SU-DHL-6 (cell line): ENCODE results near the gene PSMC4.

Source experiments
- H2AFZ ChIP-seq: fragments of 200-600 bp; sonication (generic); 2 replicates; pipeline ENCODE4 v1.6.1; 2014; ENCODE audit warnings: low read depth, mild to moderate bottlenecking, moderate library complexity, mixed read lengths, antibody characterized with exemption, low read length; ENCODE audit not compliant: severe bottlenecking
- H3F3A ChIP-seq: fragments of 200-600 bp; shearing (Covaris generic); 2 replicates; pipeline ENCODE4 v1.6.0; 2016; ENCODE audit warnings: antibody characterized with exemption, mild to moderate bottlenecking; ENCODE audit not compliant: insufficient read depth
- H3K27ac ChIP-seq: fragments of 200-600 bp; sonication (generic); 2 replicates; pipeline ENCODE4 v1.5.1; 2016; ENCODE audit warnings: low read depth, mild to moderate bottlenecking, low read length, moderate library complexity, mixed read lengths
- H3K27me3 ChIP-seq: fragments of 200-600 bp; sonication (generic), shearing (Covaris generic); 2 replicates; pipeline ENCODE4 v1.6.0; 2014; ENCODE audit warnings: mild to moderate bottlenecking, low read length
- H3K36me3 ChIP-seq: fragments of 200-600 bp; sonication (generic); 2 replicates; pipeline ENCODE4 v1.6.1; 2014; ENCODE audit warnings: mild to moderate bottlenecking, low read length, mixed read lengths
- H3K4me2 ChIP-seq: fragments of 300-600, 200-600 bp; shearing (Covaris generic), sonication (generic); 2 replicates; pipeline ENCODE4 v1.6.0; 2014; ENCODE audit warnings: low read length, low read depth, mild to moderate bottlenecking; ENCODE audit not compliant: poor library complexity, severe bottlenecking
- H3K4me3 ChIP-seq: fragments of 200-600 bp; sonication (generic); 2 replicates; pipeline ENCODE4 v1.5.1; 2014; ENCODE audit warnings: antibody characterized with exemption, low read length, mild to moderate bottlenecking, mixed read lengths; ENCODE audit not compliant: insufficient read depth, poor library complexity, severe bottlenecking
- H3K79me2 ChIP-seq: fragments of 200-600 bp; sonication (generic); 2 replicates; pipeline ENCODE4 v1.6.1; 2014; ENCODE audit warnings: mild to moderate bottlenecking, low read length, moderate library complexity; ENCODE audit not compliant: insufficient read depth
- H3K9ac ChIP-seq: fragments of 200-600 bp; sonication (generic); 2 replicates; pipeline ENCODE4 v1.7.0; 2014; ENCODE audit warnings: mild to moderate bottlenecking, low read length
- H3K9me2 ChIP-seq: fragments of 200-600 bp; sonication (generic); replicated peaks from 2 replicates; pipeline ENCODE4 v1.6.1; 2014; ENCODE audit warnings: low read length; ENCODE audit not compliant: insufficient read depth
- H3K9me3 ChIP-seq: fragments of 200-600 bp; sonication (generic); 2 replicates; pipeline ENCODE4 v1.6.1; 2014; ENCODE audit warnings: low read length, mixed read lengths; ENCODE audit not compliant: insufficient read depth
- H4K20me1 ChIP-seq: fragments of 200-600 bp; sonication (generic); 2 replicates; pipeline ENCODE4 v1.6.1; 2014; ENCODE audit warnings: low read depth, mild to moderate bottlenecking, antibody characterized with exemption, low read length, moderate library complexity, mixed read lengths
- CTCF ChIP-seq: fragments of 200-600 bp; sonication (generic); IDR thresholded peaks from one replicate; pipeline ENCODE4 v1.5.1; 2017; ENCODE audit warnings: antibody characterized with exemption, mild to moderate bottlenecking, low read length, moderate library complexity; ENCODE audit not compliant: insufficient read depth, poor library complexity, severe bottlenecking
- EZH2phosphoT487 ChIP-seq: fragments of 200-600 bp; sonication (generic), shearing (Covaris generic); conservative IDR thresholded peaks from 2 replicates; pipeline ENCODE4 v1.6.1; 2018; ENCODE audit warnings: mild to moderate bottlenecking, antibody characterized with exemption, low read length, moderate library complexity, mixed read lengths

The PSMC4 gene

DNA sequence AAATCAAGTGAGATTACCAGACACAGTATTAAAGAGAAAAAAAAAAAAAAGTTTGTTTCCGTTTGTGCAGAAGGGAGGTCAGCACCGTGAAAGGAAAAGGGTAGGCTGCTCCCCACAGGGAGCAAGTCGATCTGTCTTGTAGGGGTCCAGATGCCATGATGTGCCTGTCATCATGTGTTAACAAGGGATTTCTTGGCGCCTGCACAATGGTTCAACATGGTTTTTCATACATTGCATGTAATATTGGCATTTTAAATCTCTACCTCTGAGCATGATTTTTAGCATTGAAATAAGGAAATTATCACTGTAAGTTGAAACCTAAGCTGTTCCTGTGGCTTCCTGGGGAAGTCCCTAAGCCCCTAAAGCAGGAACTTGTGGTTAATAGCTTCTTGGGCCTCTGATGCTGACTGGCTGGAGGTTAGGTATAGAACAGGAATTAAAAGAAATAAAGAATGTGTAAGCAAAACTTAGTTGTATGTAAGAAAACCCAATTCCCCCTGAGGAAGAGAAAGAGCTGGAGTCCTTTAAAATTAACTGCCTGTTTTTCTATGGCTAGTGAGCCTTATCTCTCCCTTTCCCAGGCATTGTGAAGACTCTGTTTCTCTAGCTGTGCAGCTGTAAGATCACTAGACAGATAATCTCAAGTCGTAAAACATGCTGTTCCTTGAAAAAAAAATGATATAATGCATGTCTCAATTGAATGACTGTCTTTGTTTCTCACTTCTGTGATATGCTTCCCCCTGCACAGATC lies 29.2 kb upstream of the PSMC4 start:
- peaks cover 10% of the 10 kb centered on the region for H3K36me3 ChIP-seq
- peak overlapping the region; percentile 58 for H3K4me2 ChIP-seq
- no peaks in the 10 kb centered on the region for H4K20me1 ChIP-seq
- peak overlapping the region; percentile 63 for H3K9ac ChIP-seq
- H3K4me3 ChIP-seq: peak overlapping the region; percentile 45
- H3F3A ChIP-seq: peaks cover 55% of the 10 kb centered on the region
- no peaks in the 10 kb centered on the region for H3K9me3 ChIP-seq
- TF ChIP-seq CTCF (no peak), EZH2phosphoT487 (no peak)
- peak overlapping the region; percentile 100 for H3K27ac ChIP-seq
- H3K27me3 ChIP-seq: no peaks in the 10 kb centered on the region
- no peak overlapping the region for H2AFZ ChIP-seq
- no peaks in the 10 kb centered on the region for H3K9me2 ChIP-seq
- H3K79me2 ChIP-seq: no peaks in the 10 kb centered on the region

GRCh38 chr19:39942366-39942730 lies 28.6 kb upstream of the PSMC4 start:
- Histone ChIP-seq H3K9ac (peak overlapping the region; percentile 63), H3K27me3 (no peaks in the 10 kb centered on the region), H4K20me1 (no peaks in the 10 kb centered on the region), H2AFZ (no peak overlapping the region), H3K79me2 (no peaks in the 10 kb centered on the region), H3K4me3 (peak overlapping the region; percentile 45), H3K27ac (peak overlapping the region; percentile 100), H3K9me2 (no peaks in the 10 kb centered on the region), H3K9me3 (no peaks in the 10 kb centered on the region), H3F3A (peaks cover 51% of the 10 kb centered on the region), H3K36me3 (peaks cover 10% of the 10 kb centered on the region), H3K4me2 (peak overlapping the region; percentile 58)
- TF ChIP-seq CTCF: no peak
- TF ChIP-seq EZH2phosphoT487: no peak

DNA sequence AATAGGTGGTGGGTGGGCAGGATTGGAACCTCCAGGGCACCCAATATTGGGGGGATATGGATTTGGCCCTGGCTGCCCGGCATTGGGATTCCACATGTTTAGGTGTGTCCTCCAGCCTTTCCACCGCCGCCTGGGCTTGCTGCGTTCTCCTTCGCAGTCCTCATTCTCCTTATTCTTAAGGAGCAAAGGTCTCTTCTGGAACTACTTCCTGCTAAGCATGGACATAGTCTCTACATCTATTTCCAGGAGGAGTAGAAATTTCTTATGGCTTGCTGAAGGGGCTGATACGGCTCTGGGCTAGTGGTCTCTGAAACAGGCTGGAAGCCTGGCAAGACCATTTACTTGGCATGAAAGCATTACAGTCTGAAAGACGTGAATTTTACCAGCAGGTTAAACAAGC lies 27.4 kb upstream of the PSMC4 start:
- Histone ChIP-seq H3K79me2 (no peaks in the 10 kb centered on the region), H2AFZ (no peak overlapping the region), H3K4me3 (no peak overlapping the region), H3F3A (peaks cover 40% of the 10 kb centered on the region), H3K36me3 (peaks cover 10% of the 10 kb centered on the region), H3K9ac (no peak overlapping the region), H3K9me2 (no peaks in the 10 kb centered on the region), H3K4me2 (peak overlapping the region; percentile 0), H3K27me3 (no peaks in the 10 kb centered on the region), H4K20me1 (no peaks in the 10 kb centered on the region), H3K27ac (peak overlapping the region; percentile 55), H3K9me3 (no peaks in the 10 kb centered on the region)
- TF ChIP-seq EZH2phosphoT487 (no peak), CTCF (no peak)
